ENCODE data around the gene FBXO8. TPM values are rescaled to one million over a fixed set of nuclear protein-coding genes. Genes with fewer than 3 reads are reported as not detected.
A peak's percentile ranks its signal among the peaks of the same experiment; 100 is the strongest.
"Not testable (repeated sequence)": the region's sequence is repeated elsewhere in the genome, so short reads cannot be mapped to it uniquely, and the experiment has no call there.

Gene FBXO8, protein sequence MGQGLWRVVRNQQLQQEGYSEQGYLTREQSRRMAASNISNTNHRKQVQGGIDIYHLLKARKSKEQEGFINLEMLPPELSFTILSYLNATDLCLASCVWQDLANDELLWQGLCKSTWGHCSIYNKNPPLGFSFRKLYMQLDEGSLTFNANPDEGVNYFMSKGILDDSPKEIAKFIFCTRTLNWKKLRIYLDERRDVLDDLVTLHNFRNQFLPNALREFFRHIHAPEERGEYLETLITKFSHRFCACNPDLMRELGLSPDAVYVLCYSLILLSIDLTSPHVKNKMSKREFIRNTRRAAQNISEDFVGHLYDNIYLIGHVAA
- 17.1 TPM for polyA plus RNA-seq (2013, experiment 1 of 2; ENCODE audit: insufficient read length)
- 16.4 TPM for polyA plus RNA-seq (2013, experiment 2 of 2; ENCODE audit: insufficient read length)

DNA sequence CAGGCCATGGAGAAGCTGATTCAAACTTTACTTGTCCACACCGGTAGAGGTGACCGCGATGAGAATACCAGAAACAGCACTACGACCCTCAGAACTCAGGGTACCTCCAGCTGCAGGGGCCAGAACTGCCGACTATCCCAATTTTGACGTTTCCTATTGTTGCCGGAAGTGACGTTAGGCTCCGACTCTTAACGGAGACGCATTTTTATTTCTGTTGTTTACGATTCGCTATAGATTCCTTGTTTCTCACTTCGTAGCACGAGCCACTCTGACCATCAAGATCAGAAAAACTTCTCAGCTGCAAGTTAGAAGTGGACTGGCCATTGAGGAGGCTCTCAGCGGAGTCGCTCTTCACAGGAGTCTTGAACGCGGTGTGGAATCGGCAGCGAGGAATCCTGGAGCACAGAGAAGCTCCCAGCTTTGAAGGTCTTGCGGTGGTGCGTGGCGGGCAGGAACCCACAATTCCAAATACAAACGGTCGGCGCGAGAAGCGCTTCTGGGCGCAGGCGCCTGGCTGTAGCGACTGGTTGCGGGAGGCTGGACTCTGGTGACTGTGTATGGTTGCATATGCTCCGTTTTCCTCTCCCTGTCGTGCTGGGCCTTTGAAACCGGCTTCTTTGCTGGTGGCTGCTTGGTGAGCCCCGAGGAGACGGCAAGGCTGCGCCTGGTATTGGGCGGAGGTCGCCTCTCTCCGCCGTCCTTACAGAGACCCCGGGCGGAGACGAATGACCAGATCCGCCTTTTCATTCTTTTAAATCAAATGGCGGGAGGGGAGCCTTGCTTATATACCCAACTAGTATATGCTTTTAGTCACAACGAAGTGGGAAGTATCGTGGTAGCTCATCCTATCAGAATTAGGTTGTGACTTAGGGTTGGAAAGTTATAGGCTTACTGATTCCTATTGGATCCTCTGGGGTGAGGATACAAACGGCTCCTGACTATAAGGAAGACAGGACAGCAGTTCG is at the start of gene FBXO8, which contains the start of gene CEP44:
Gene FBXO8, minus strand, starts transcription at position 161 of the 965 bp plus-strand sequence. CDS start 20,575 bp downstream, outside the sequence.
Gene CEP44, plus strand, starts transcription at position 405 of the 965 bp plus-strand sequence. CDS start 15,211 bp downstream, outside the sequence.
- peak; percentile 79 for DNase-seq

DNA sequence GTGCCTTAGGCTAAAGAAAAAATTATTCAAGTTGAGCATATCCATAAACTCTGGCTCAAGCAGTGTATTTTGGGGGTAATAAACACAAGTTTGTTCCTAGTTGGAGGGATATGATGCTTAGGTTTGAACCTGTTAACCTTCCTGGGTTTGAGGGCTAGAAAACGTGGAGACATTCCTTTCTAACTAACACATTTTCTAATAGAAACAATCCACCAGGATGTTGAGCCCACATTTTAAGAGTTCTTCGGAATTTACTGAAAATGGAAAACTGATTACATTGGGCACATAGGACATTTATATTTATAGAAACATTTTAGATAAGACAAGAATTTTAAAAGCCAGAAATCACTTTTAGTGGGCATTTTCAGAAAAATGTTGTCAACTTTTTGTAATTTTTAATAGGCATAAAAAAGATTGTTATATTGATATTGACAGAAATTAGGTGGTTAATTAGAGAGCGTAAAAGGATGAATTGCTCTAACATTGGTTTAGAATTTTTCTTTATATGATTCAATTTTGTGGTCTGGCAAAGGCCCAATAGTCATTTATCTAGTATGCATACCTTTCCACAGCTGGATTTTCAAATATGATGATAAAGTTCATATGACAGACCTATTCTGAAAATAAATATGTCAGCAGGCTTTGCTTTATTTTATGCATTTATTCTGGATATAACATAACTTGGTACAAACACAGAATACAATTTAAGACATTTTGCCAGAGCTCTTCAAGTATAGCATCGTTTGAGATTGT is 49.5 kb upstream of the FBXO8 start:
- DNase-seq: peak; percentile 47

DNA sequence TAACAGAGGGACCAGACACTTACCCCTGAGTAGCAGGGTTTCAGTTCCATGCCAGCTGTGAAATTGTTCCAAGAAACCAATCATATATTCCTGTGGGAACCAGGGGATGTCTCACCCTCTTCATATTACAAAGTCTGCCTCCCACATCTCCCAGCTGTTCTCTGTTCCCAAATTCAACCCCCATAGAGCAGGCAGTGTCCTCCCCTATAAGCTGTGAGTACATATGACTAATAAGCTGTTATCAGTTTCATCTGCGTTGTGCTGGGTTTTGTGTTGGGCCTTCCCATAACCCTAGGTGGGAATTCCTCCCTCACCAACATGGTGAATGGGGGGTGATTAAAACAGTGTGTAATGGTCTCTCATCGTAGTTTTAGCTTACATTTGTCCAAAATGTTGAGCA is 41.3 kb upstream of the FBXO8 start:
- DNase-seq: peak; percentile 33

DNA sequence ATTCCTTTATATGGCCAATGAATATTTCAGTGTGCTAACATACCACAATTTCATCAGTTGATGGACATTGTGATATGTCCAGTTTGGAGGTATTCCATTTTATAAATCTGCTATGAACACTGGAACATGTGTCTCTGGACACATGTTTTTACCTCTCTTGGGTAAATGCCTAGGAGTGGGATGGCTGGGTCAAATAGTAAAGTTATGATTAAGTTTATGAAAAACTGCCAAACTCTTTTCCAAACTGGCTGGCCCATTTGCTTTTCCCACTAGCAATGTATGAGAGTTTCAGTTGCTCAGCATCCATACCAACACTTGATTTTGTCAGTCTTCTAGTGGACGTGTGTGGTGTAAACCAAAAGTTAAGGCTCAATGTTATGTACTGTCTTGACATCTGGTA is 40.8 kb upstream of the FBXO8 start:
- no peak for DNase-seq

DNA sequence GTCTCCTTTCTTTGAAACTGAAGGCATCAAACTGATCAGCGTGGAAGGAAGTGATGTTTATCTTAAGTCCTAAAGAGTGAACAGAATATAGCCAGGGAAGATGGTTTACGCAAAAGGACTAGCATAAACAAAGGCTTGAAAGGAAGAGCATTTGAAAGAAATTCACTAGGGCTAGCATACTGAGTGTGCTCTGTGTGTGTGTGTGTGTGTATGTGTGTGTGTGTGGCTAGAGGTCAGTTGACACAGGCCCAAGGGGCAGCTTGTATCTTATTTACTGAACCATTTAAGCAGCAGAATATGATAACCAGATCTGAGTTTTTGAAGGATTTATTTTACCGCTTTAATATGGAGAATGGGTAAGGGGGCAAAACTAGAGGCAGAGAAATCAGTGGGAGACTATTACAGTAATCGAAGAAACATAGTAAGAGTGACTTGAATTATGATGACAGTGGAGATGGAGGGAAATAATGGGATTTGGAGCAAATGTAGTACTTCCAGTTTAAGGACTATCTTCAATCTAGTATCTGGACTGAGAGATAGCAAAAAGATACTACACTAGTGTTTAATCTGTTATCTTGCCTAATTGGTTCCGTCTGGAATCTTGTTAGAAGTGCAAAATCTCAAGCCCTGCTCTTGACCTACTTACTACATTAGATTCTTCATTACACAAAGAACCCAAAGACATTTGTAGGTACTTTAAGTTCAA is 37.2 kb upstream of the FBXO8 start:
- no peak for DNase-seq

DNA sequence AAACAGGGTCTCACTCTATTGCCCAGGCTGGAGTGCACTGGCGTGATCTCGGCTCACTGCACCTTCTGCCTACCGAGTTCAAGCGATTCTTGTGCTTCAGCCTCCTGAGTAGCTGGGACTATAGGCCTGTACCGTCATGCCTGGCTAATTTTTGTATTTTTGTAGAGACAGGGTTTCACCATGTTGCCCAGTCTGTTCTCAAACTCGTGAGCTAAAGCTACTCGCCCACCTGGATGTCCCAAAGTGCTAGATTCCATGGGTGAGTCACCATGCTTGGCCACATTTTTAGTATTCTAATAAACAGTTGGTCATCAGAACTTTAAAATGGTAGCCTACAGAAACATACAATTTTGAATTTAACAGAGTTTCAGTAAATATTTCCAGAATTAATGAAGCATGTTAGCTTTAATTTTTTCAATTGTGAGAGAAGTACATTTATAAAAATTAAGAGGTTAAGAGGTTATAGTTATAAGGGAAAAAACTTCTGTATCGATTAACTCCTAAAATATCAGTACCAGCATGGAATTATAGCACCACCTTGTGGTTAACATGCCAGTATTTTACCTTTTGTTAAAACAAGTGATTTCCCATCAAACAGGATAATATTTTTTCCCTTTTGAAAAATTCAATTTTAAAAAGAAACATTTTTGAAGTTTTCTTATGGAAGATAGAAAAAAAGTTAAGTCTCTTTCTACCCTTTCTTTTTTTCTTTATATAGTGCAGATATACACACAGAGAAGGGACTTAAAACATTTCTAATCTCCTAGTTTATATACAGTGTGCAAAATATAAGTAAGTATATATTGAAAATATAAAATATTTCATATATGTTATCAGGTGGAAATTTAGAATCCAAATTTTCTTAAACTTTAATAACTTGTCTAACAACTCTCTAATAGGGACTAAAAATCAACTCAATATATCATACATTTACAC is 35.6 kb upstream of the FBXO8 start:
- peak; percentile 30 for DNase-seq

DNA sequence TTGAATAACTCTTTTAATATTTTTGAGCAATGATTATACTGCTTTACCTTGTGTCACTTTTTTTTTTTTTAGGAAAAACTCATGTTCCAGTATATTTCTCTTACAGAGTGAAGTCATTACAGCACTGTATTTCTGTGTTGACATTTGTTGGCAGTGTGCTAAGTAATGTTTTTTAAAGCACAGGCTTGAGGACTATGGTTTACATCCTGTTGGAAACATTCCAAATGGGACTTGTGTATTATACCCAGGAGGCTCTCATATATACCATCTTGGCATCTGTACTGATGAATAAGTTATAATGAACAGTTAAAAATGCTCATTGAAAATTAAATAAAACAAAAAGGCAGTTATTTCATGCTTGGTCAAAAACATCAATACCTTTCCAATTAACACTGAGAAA is 34.1 kb upstream of the FBXO8 start:
- peak; percentile 17 for DNase-seq

DNA sequence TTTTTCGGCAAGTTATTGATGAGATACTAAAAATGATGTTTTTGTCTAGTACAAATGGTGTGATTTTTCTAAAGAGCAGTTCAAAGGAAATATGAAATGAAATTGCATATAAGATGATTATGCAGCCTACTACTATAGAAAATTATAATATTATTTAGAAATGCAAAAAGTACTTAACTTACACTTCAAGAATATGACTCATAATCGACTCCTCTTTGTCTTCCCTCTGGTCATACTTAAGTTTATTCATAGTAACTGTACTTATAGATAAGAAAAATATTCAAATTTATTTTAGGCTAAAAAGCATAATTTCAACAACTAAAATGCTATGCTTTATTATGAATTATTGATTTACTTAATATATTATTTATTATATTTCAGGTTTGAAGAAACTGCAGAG is 33.5 kb upstream of the FBXO8 start:
- no peak for DNase-seq

DNA sequence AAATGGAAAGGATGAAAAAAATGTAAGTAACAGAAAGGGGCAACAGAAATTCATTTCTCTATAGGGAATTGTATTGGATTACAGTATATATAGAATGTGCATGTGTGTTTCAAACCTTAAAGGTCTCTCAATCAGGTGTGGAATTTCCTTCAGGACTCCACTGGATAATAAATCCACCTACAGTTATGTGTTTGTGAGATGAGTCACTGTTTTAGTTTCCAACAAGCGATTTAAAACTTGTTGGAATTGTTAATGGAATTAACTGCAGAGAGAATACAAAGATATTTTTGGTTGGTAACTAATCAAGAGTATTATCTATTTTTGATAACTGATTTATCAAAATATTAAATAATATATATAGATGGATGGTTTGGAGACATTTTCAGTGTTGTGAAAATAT is 33.1 kb upstream of the FBXO8 start:
- DNase-seq: no peak

DNA sequence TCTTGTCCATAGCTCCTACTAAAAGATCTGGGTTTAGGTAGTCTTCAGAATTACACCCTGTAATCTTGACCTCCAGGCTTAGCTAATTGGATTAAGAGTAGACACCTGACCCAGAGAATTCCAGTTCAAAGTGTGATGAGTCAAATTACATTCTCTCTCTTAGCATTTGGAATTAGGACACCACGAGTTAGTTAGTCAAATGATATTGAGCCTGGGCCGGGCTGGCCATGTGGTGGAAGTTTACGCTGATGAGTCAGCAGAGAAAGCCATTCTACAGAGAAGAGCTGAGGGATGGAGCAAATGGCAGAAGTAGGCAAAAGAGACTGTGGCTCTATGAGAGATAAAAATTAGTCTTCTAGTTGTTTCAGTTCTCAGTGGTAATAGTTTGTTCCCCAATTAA is 31.3 kb upstream of the FBXO8 start:
- peak; percentile 31 for DNase-seq

DNA sequence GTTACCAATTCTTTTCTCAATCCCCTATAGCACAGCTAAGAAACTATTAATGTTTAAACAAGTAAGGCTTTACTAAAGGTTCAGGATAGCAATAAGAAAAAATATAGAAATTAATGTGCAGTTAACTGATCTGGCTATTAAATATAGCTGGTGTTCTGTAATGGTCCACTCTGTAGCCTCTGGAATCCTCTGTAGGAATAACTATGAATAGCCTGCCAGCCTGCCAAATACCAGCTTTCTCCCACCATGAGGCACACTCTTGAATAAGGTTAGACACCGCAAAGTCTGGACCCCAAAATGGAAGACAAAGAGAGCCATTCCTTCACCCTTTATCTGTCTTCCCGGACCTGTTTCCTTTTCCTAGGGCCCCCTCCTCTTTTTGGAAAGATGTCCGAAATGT is 30.8 kb upstream of the FBXO8 start:
- DNase-seq: no peak

DNA sequence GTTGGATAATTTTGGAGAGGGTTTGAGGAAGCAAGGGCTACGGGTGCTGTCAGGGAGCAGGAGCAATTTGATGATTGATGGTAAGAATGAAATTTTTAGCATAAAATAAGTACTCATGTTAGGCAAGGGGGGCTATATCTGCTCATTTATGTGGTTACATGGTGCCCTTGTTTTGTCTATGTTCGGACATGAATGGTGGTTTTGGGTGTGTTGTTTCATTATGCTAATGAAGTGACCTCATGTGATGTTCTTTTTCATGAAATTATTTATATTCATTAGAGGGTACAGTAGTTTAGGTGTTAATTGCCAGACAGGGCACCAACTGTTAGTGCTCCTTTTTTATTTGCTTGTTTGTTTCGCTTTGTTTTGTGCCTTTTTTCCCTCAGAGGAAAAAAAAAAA is 29.5 kb upstream of the FBXO8 start:
- DNase-seq: no peak

DNA sequence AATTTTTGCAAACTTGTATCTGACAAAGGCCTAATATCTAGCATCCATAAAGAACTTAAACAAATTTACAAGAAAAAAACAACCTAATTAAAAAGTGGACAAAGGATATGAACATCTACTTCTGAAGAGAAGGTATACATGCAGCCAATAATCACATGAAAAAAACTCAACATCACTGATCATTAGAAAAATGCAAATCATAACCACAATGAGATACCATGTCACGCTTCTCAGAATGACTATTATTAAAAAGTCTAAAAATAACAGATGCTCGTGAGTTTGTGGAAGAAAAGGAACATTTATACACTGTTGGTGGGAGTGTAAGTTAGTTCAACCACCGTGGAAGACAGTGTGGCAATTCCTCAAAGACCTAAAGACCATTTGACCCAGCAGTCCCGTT is 24.2 kb upstream of the FBXO8 start:
- no peak for DNase-seq

DNA sequence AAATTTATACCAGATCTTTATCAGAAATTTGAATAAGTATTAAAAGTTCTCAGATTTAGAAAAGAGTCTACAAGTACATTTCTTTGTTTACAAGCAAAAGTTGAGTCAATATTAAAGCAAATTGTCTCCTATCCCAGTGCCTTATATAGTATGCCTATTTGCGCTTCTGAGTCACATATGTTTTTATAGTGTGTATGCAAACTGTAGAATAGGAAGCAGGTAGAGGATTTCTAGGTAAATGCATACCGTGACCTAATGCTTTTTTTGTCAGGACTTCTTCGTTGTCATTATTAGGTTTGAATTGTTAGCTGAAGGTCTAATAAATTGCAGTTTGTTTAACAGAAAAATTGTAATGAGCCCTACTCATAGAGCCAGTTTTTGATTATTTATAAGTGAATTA is 22.5 kb upstream of the FBXO8 start:
- no peak for DNase-seq

DNA sequence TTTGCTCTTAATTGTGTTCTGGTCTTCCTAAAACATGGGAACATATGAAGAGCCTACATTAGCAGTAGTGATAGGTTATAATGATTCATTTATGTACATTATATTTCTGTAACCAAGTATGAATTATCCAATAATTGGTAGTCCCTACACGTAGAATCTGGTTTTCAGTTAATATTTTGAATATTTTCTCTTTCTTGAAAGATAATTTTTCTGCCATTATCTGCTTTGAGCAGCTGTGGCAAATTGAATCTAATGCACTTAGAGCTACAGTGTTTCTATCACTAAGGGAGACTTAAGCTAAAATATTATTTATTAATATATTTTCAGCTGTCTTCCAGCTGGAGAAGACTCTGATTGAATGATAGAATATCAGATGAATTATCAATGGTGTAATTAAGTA is 21.2 kb upstream of the FBXO8 start:
- no peak for DNase-seq

DNA sequence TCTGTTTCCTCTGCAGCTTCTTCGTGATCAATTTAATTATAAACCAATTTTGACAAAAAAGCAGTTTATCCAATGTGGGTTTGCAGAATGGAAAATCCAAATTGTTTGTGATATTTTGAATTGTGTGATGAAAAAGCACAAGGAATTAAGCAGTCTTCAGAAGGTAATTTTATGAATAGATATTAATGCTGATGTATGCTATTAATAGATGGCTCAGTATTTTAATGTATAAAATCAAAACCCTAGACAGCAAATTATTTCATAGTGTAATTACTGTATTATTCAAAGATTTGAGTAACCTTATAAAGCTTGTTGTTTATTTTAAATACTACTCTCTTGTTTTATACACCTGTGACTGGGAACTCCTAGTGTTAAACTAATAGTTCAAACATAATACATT is 20.2 kb upstream of the FBXO8 start:
- DNase-seq: no peak

DNA sequence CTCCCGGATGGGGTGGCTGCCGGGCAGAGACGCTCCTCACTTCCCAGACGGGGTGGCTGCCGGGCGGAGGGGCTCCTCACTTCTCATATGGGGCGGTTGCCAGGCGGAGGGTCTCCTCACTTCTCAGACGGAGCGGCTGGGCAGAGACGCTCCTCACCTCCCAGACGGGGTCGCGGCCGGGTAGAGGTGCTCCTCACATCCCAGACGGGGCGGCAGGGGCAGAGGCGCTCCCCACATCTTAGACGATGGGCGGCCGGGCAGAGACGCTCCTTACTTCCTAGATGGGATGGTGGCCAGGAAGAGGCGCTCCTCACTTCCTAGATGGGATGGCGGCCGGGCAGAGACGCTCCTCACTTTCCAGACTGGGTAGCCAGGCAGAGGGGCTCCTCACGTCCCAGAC is 11.7 kb upstream of the FBXO8 start:
- not testable (repeated sequence) for DNase-seq

DNA sequence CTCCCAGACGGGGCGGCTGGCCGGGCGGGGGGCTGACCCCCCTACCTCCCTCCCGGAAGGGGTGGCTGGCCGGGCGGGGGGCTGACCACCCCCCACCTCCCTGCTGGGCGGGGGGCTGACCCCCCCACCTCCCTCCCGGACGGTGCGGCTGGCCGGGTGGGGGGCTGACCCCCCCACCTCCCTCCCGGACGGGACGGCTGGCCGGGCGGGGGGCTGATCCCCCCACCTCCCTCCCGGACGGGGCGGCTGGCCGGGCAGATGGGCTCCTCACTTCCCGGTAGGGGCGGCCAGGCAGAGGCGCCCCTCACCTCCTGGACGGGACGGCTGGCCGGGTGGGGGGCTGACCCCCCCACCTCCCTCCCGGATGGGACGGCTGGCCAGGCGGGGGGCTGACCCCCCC is 11.2 kb upstream of the FBXO8 start:
- not testable (repeated sequence) for DNase-seq

DNA sequence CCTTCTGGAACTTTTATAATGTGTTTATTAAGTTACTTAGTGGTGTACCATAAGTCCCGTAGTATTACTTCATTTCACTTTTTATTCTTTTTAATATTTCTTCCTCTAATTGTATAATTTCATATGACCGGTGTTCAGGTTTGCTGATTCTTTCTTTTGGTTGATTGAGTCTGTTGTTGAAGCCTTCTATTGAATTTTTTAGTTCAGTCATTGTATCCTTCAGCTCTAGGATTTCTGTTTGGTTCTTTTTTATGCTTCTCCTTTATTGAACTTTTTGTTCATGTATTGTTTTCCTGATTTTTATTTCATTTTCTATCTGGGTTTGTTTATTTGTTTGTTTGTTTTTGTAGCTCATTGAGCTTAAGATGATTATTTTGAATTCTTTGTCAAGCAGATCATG is 9.0 kb upstream of the FBXO8 start:
- DNase-seq: no peak

DNA sequence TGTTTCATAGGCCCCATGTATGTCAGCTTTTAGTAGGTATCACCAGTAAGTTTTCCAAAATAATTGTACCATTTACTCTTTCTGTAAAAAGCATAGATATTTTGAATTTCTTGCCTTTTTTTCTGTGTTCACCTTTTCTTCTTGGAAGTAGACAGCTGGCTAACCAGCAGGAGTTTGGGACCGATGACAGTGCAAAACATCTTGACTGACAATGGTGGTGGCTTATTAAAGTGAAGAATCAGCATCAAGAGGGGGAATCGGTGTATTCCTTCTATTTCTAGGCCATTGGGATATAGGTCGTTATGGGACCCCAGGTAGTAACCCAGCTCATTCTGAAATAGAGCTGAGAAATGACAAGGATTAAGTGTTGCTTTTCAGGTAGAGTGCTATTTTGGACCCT is 3.4 kb upstream of the FBXO8 start:
- DNase-seq: no peak

DNA sequence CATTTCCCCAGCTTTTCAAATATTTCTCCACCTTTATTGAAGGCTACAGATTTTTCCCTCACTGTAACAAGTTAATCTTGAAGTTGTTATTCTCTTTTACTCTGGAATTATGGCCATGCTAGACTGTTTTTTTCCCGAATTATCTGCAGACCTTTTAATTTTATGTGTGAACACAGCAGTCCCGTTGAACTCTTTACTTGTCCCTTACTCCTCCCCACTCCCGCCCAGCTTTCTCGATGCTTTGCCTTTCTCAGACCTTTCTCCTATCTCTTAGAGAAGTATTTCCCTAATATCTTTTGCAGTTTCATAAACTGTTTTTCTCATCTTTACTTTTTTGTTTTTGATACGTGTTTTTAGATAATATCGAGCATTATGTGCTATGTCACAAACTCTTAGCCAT is 1.0 kb upstream of the FBXO8 start:
- peak; percentile 1 for DNase-seq
